NCI-H128 (cell line): ENCODE measurements around the gene ANKRD11.
"Not testable (repeated sequence)": the region's sequence is repeated elsewhere in the genome, so short reads cannot be mapped to it uniquely, and the experiment has no call there.

Experiments
- DNase-seq: peaks from one replicate; lab custom pipeline; 2025; ENCODE audit not compliant: unreplicated experiment; lab: John Stamatoyannopoulos, UW

Gene ANKRD11

GRCh38 chr16:89334050-89334449, 156.3 kb downstream of the ANKRD11 start:
- no peak for DNase-seq

GRCh38 chr16:89333401-89334001, 156.9 kb downstream of the ANKRD11 start:
- not testable (repeated sequence) for DNase-seq

DNA sequence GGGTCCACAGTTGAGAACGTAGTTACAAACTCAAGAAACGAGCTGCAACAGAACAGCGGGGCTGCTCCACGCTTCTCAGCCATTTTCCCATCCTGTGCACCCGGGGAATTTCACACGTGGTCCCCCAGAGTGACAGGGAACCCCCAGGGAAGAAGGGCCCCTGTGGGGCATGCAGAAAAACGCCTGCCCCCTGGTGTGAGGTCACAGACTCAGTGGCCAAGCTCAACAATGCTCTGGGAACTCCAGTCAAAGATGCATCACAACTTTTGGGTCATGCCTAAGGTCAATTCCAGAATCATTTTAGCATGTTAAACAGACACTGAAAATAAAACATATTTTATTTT, 157.5 kb downstream of the ANKRD11 start:
- DNase-seq = no peak

GRCh38 chr16:89332243-89332901, 158.0 kb downstream of the ANKRD11 start:
- DNase-seq = no peak

GRCh38 chr16:89331371-89332109, 158.8 kb downstream of the ANKRD11 start:
- no peak for DNase-seq

DNA sequence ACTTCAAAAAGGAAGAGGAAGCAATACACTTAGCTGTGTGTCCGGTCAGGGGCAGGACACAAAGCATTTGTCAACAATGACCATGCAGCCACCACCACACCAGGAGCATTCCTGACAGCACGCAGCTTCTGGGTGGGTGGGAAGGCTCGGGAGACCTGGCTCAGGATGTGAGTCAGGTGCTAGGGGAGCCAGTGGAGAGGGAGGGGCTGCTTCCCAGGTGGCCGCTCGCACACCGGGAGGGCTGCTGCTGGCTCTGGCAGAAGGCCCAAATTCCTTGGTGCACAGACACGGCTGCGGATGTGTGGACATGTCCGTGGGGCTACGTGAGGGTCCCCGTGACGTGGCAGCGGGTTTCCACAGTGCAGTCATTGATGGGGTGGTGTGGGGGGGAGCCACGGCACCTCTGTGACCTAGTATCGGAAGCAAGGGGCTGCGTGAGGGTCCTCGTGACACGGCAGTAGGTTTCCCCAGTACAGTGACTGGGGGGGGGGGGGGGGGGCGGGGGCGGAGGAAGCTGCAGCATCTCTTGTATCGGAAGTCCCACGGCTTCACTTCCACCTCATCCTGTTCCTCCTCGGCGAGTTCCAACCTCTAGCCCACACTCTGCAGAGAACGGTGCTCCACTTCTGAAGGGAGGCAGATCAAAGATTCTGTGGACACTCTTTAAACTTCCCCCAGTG, 160.0 kb downstream of the ANKRD11 start:
- no peak for DNase-seq

GRCh38 chr16:89329830-89330176, 160.6 kb downstream of the ANKRD11 start:
- DNase-seq = not testable (repeated sequence)

GRCh38 chr16:89328412-89329400, 161.7 kb downstream of the ANKRD11 start:
- DNase-seq = not testable (repeated sequence)

DNA sequence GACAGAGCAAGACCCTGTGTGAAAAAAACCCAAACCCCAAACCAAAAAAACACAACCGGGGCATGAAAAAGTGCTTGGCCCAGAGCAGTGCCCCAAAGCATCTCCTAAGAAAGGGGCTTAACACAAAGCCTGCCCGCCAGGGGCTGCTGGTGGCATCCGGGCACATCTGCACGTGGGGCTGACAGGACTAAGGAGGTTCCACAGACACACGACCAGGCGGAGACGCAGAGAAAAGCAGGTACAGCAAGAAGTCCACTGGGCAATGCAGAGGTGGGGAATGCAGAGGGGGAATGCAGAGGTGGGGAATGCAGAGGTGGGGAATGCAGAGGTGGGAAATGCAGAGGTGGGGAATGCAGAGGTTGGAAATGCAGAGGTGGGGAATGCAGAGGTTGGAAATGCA, 163.6 kb downstream of the ANKRD11 start:
- DNase-seq = no peak

GRCh38 chr16:89325861-89326471, 164.4 kb downstream of the ANKRD11 start:
- DNase-seq = no peak

- no peak for DNase-seq
Observed at GRCh38 chr16:89324056-89325010, 166.0 kb downstream of the ANKRD11 start.

- no peak for DNase-seq
Observed at GRCh38 chr16:89323120-89323960, 167.0 kb downstream of the ANKRD11 start.

GRCh38 chr16:89322321-89323119, 167.8 kb downstream of the ANKRD11 start:
- no peak for DNase-seq

DNA sequence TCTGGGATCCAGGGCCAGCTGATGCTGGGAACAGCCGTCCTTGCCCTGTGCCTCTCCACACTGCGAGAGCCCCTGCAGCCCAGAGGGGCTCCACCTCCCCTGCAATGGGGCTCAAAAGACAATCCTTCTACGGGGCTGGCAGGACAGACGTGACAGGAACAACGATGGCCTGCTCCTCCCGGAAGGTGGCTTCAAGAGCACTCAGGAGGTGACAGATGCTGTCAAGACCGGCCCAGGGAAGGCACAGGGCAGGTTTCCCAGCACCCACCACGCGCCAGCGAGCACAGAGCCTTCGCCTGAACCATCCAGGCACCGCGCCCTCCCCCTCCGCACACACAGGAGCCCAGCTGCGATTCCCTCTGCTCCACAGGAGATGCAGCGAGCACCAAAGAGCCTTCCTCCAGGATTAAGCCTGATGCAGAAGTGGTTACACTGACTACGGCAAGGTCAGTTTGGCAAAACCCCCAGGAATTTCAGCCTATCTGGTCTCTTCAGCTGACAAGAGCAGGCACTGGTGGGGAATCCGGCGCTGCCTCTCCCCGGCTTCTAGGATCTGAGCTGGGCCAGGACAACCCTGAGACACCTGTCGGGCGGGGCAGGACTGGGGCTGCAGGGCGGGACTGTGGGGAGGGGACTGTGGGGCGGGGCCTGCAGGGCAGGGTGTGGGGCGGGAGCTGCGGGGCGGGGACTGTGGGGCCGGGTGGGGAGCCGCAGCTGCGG, 169.4 kb downstream of the ANKRD11 start:
- no peak for DNase-seq

GRCh38 chr16:89319886-89320781, 170.2 kb downstream of the ANKRD11 start:
- DNase-seq = no peak

GRCh38 chr16:89319631-89319885, 170.8 kb downstream of the ANKRD11 start:
- no peak for DNase-seq
